ENCODE data around the gene TPBGL.

Gene TPBGL

GRCh38 chr11:75246006-75246670 is 5.6 kb downstream of the TPBGL start:
- no peak for DNase-seq
- TF ChIP-seq POLR2A (IDR thresholded peaks at IDR 0.05; ENCODE audit: low read length) (no peak), GATA1 (IDR thresholded peaks at IDR 0.05; ENCODE audit: low read depth, low read length) (no peak)

GRCh38 chr11:75246671-75247350 is 6.2 kb downstream of the TPBGL start:
- no peak for DNase-seq
- TF ChIP-seq POLR2A (IDR thresholded peaks at IDR 0.05; ENCODE audit: low read length) (no peak), GATA1 (IDR thresholded peaks at IDR 0.05; ENCODE audit: low read depth, low read length) (no peak)

GRCh38 chr11:75248924-75249256 is 8.3 kb downstream of the TPBGL start:
- TF ChIP-seq GATA1 (IDR thresholded peaks at IDR 0.05; ENCODE audit: low read depth, low read length) (no peak), POLR2A (IDR thresholded peaks at IDR 0.05; ENCODE audit: low read length) (no peak)
- no peak for DNase-seq

- DNase-seq, result no peak
- TF ChIP-seq GATA1 (IDR thresholded peaks at IDR 0.05; ENCODE audit: low read depth, low read length) (no peak), POLR2A (IDR thresholded peaks at IDR 0.05; ENCODE audit: low read length) (no peak)
Observed at GRCh38 chr11:75249704-75250103, 9.1 kb downstream of the TPBGL start.

GRCh38 chr11:75254326-75254725 is 13.8 kb downstream of the TPBGL start:
- no peak for DNase-seq
- TF ChIP-seq POLR2A (IDR thresholded peaks at IDR 0.05; ENCODE audit: low read length) (no peak), GATA1 (IDR thresholded peaks at IDR 0.05; ENCODE audit: low read depth, low read length) (no peak)

- no peak for DNase-seq
- TF ChIP-seq POLR2A (IDR thresholded peaks at IDR 0.05; ENCODE audit: low read length), result no peak
- TF ChIP-seq GATA1 (IDR thresholded peaks at IDR 0.05; ENCODE audit: low read depth, low read length), result no peak
Observed at GRCh38 chr11:75260396-75261170, 20.0 kb downstream of the TPBGL start.

GRCh38 chr11:75261902-75262361 is 21.4 kb downstream of the TPBGL start:
- DNase-seq, result no peak
- TF ChIP-seq POLR2A (IDR thresholded peaks at IDR 0.05; ENCODE audit: low read length) (no peak), GATA1 (IDR thresholded peaks at IDR 0.05; ENCODE audit: low read depth, low read length) (no peak)

GRCh38 chr11:75262436-75262835 is 21.9 kb downstream of the TPBGL start:
- no peak for TF ChIP-seq GATA1 (IDR thresholded peaks at IDR 0.05; ENCODE audit: low read depth, low read length)
- TF ChIP-seq POLR2A (IDR thresholded peaks at IDR 0.05; ENCODE audit: low read length), result no peak
- no peak for DNase-seq

GRCh38 chr11:75262961-75263852 is 22.6 kb downstream of the TPBGL start:
- TF ChIP-seq GATA1 (IDR thresholded peaks at IDR 0.05; ENCODE audit: low read depth, low read length), result no peak
- no peak for TF ChIP-seq POLR2A (IDR thresholded peaks at IDR 0.05; ENCODE audit: low read length)
- no peak for DNase-seq

- DNase-seq, result peak in 1 of 2 experiments; percentile 39
- no peak for TF ChIP-seq GATA1 (IDR thresholded peaks at IDR 0.05; ENCODE audit: low read depth, low read length)
- TF ChIP-seq POLR2A (IDR thresholded peaks at IDR 0.05; ENCODE audit: low read length), result no peak
Observed at GRCh38 chr11:75263944-75264349, 23.4 kb downstream of the TPBGL start.

GRCh38 chr11:75264356-75264755 is 23.8 kb downstream of the TPBGL start:
- TF ChIP-seq POLR2A (IDR thresholded peaks at IDR 0.05; ENCODE audit: low read length) (no peak), GATA1 (IDR thresholded peaks at IDR 0.05; ENCODE audit: low read depth, low read length) (no peak)
- DNase-seq, result no peak

GRCh38 chr11:75264971-75265370 is 24.4 kb downstream of the TPBGL start:
- DNase-seq, result no peak
- TF ChIP-seq POLR2A (IDR thresholded peaks at IDR 0.05; ENCODE audit: low read length), result no peak
- TF ChIP-seq GATA1 (IDR thresholded peaks at IDR 0.05; ENCODE audit: low read depth, low read length), result no peak

GRCh38 chr11:75265851-75266531 is 25.4 kb downstream of the TPBGL start:
- DNase-seq, result no peak
- no peak for TF ChIP-seq POLR2A (IDR thresholded peaks at IDR 0.05; ENCODE audit: low read length)
- no peak for TF ChIP-seq GATA1 (IDR thresholded peaks at IDR 0.05; ENCODE audit: low read depth, low read length)
